ENCODE measurements around the gene MAP10.

DNA sequence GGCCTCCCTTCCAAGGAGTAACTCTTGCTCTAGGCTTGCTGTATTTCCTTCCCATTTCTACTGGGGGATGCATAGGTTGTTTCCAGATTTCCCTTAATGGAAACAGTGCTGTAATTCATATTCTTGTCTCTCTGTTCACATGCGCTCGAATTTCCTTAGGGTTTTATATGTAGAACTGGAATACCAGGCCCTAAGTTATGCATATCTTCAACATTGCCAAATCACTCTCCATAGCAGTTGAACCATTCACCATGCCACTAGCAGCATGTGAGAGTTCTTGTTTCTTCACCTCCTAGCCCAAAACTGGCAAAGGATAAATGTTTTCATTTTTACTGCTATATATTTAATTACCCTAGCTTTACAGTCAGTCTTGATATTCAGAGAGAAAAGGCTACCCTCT, 12.8 kb downstream of the MAP10 start:
- TF ChIP-seq EZH2 (IDR thresholded peaks at IDR 0.05; ENCODE audit: borderline replicate concordance, low read depth, low read length, severe bottlenecking), result no peak
- TF ChIP-seq, protein P1, sequence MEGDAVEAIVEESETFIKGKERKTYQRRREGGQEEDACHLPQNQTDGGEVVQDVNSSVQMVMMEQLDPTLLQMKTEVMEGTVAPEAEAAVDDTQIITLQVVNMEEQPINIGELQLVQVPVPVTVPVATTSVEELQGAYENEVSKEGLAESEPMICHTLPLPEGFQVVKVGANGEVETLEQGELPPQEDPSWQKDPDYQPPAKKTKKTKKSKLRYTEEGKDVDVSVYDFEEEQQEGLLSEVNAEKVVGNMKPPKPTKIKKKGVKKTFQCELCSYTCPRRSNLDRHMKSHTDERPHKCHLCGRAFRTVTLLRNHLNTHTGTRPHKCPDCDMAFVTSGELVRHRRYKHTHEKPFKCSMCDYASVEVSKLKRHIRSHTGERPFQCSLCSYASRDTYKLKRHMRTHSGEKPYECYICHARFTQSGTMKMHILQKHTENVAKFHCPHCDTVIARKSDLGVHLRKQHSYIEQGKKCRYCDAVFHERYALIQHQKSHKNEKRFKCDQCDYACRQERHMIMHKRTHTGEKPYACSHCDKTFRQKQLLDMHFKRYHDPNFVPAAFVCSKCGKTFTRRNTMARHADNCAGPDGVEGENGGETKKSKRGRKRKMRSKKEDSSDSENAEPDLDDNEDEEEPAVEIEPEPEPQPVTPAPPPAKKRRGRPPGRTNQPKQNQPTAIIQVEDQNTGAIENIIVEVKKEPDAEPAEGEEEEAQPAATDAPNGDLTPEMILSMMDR (IDR thresholded peaks at IDR 0.05; ENCODE audit: borderline replicate concordance, extremely low read depth, low read length, poor library complexity, severe bottlenecking), result no peak

Measured in DND-41 (cell line).